IPS-18a (cell line): Measurements from ENCODE around the gene ASTN2.

ENCODE experiments used
- H3K27ac ChIP-seq: one replicate; pipeline ENCODE4 v1.5.1; 2013; ENCODE audit warnings: low read length
- H3K27me3 ChIP-seq: one replicate; pipeline ENCODE4 v1.6.1; 2013; ENCODE audit warnings: mild to moderate bottlenecking, low read length; ENCODE audit not compliant: control insufficient read depth, insufficient read depth
- H3K36me3 ChIP-seq: one replicate; pipeline ENCODE4 v1.6.1; 2013; ENCODE audit warnings: low read depth, low read length; ENCODE audit not compliant: control insufficient read depth
- H3K4me1 ChIP-seq: one replicate; pipeline ENCODE4 v1.6.1; 2013; ENCODE audit warnings: low read depth, low read length; ENCODE audit not compliant: control insufficient read depth
- H3K4me3 ChIP-seq: one replicate; pipeline ENCODE4 v1.5.1; 2013; ENCODE audit warnings: low read length
- H3K9ac ChIP-seq: one replicate; pipeline ENCODE4 v1.6.1; 2013; ENCODE audit warnings: mild to moderate bottlenecking, low read length, moderate library complexity
- H3K9me3 ChIP-seq: one replicate; pipeline ENCODE4 v1.6.1; 2013; ENCODE audit warnings: low read depth, low read length; ENCODE audit not compliant: control insufficient read depth

The ASTN2 gene

DNA sequence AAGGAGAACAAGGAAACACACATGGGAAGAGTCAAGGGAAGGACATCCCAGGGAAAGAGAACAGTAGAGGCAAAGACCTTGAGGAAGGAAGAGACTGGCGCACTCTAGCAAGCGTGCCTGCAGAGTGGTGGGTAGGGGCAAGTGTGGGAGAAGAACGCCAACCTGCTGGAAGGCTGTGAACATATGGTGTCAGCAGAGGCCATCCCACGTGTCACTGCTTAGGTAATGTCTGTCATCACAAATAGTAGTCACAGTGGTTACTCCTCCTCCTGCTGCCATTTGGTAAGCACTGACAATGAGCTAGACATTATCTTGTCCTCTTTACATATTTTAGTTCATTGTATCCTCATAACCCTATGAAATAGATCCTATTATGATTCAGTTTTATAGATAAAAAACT is 934.2 kb downstream of the ASTN2 start:
- H3K4me1 ChIP-seq, result peaks cover 19% of the 10 kb centered on the region
- H3K4me3 ChIP-seq, result no peak overlapping the region
- no peaks in the 10 kb centered on the region for H3K9me3 ChIP-seq
- H3K27me3 ChIP-seq, result no peaks in the 10 kb centered on the region
- H3K36me3 ChIP-seq, result no peaks in the 10 kb centered on the region
- no peak overlapping the region for H3K27ac ChIP-seq
- H3K9ac ChIP-seq, result no peak overlapping the region

DNA sequence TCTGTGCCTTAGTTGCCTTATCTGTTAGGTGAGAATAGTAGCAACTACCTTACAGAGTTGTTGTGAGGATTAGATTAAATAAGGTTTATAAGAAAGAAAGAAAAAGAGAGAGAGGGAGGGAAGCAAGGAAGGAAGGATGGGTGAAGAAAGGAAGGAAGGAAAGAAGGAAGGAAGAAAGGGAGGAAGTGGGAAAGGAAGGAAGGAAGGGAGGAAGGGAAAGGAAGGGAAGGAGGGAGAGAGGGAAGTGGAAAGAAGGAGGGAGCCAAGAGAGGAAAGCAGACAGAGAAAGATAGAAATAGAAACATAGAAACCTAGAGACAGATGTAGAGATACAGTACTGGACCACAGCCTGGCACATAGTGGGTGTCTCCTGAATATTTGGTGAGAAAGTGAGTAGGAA is 934.9 kb downstream of the ASTN2 start:
- no peak overlapping the region for H3K4me3 ChIP-seq

DNA sequence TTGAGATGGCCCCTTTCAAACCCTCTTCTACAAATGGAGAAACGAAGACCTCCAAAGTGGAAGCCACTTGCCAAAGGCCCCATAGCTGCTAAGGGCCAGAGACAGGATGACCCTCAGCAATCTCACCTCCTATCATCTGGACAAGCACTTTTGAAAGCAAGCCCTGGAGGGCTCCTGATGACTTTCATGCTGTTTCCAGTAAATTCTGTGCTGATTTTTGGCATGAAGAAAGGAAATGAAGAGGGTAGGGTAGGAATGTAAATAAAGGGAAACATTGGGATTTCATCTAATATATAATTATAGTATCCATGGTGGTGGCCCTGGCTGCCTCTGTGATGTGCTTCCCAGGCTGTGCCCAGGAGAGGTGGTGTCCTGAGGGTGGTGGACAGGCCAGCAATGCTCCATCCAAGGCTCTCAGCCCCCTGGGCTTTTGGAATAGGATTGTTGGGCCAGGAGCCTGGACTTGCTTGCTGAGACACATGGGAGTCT is 935.8 kb downstream of the ASTN2 start:
- Histone ChIP-seq H3K4me1 (peaks cover 19% of the 10 kb centered on the region), H3K9ac (no peak overlapping the region), H3K9me3 (no peaks in the 10 kb centered on the region), H3K4me3 (no peak overlapping the region), H3K27me3 (no peaks in the 10 kb centered on the region), H3K27ac (no peak overlapping the region), H3K36me3 (no peaks in the 10 kb centered on the region)

More for the DNA sequence above, 934.9 kb downstream of the ASTN2 start:
- H3K36me3 ChIP-seq, result no peaks in the 10 kb centered on the region
- no peak overlapping the region for H3K27ac ChIP-seq
- peaks cover 19% of the 10 kb centered on the region for H3K4me1 ChIP-seq
- H3K9me3 ChIP-seq, result no peaks in the 10 kb centered on the region
- no peak overlapping the region for H3K9ac ChIP-seq
- no peaks in the 10 kb centered on the region for H3K27me3 ChIP-seq

DNA sequence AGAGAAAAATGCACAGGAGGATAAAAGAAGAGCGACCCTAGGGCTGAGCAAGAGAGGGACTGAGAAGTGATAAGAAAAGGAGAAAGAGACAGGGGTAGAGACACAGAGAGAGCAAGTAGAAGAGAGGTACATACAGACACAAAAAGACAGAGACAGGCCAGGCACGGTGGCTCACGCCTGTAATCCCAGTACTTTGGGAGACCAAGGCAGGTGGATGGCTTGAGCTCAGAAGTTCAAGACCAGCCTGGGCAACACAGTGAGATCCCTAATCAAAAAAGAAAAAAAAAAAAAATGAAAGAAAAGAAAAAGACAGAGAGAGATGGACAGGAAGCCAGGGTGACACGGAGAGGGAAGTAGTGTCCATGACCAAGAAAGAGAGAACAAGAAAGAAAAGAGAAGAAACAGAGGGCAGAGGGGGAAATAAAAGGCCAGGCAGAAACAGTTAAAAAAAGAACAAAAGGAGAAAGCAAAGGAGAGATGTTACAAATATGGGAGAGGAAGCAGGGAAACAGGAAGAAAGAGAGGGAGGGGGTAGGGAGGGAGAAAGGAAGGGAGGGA is 937.2 kb downstream of the ASTN2 start:
- H3K9me3 ChIP-seq, result no peaks in the 10 kb centered on the region
- no peak overlapping the region for H3K9ac ChIP-seq
- H3K4me1 ChIP-seq, result peaks cover 11% of the 10 kb centered on the region
- no peaks in the 10 kb centered on the region for H3K27me3 ChIP-seq
- H3K36me3 ChIP-seq, result no peaks in the 10 kb centered on the region
- no peak overlapping the region for H3K27ac ChIP-seq
- H3K4me3 ChIP-seq, result no peak overlapping the region

DNA sequence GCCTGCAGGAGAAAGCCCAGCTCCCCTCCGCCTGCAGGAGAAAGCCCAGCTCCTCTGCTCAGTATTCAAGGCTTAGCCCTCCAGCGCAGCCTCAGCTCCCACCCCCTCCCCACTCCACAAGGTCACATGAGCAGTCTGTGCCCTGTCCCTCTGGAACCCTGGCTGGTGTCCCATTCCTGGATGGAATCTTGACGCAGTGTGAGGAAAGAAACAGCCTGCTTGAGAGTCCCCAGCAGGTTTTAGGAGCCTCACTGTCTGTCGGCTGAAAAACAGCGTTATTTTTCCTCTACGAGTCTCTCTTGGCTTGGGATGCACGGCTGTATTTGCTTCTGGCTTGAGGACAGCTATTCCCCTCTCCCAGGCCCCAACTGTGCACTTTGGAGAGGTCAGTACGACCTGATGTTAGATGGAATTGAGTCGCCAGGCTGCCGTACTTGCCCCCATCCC is 937.9 kb downstream of the ASTN2 start:
- Histone ChIP-seq H3K36me3 (no peaks in the 10 kb centered on the region), H3K27ac (no peak overlapping the region), H3K27me3 (no peaks in the 10 kb centered on the region), H3K4me1 (peaks cover 14% of the 10 kb centered on the region), H3K9ac (no peak overlapping the region), H3K4me3 (no peak overlapping the region), H3K9me3 (no peaks in the 10 kb centered on the region)

DNA sequence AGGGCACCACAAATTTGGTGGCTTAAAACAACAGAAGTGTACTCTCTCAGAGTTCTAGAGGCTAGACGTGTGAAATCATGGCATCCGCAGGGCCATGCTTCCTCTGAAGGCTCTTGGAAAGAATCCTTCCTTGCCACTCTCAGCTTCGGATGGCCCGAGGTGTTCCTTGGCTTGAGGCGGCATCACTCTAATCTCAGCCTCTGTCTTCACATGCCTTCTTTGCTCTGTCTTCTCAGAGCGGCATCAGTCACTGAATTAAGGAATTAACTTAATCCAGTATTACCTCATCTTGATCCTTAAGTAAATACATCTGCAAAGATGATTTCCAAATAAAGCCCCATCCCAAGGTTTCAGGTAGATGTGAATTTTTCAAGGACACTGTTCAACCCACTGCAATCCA is 938.9 kb downstream of the ASTN2 start:
- H3K9me3 ChIP-seq, result no peaks in the 10 kb centered on the region
- no peak overlapping the region for H3K4me3 ChIP-seq
- peaks cover 22% of the 10 kb centered on the region for H3K4me1 ChIP-seq
- no peaks in the 10 kb centered on the region for H3K36me3 ChIP-seq
- no peak overlapping the region for H3K27ac ChIP-seq
- H3K27me3 ChIP-seq, result no peaks in the 10 kb centered on the region
- no peak overlapping the region for H3K9ac ChIP-seq

DNA sequence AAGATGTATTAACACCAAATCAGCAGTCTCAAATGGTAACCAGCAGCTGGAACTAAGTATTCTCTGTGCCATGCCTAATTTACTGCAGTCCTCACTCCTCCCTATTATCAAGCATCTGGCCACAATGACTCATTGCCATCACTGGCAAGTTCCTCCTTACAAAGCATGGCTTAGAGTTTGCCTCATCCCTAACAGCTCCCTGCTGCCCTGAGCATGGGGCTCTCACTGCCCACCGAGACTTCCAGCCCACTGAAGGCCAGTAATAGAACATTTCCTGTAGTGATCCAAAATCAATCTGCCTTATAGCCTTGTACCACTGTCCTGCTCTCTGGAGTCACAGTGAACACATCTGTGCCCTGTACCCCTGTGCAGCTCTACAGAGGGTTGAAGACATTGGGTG is 939.7 kb downstream of the ASTN2 start:
- no peak overlapping the region for H3K4me3 ChIP-seq
- no peaks in the 10 kb centered on the region for H3K9me3 ChIP-seq
- H3K27me3 ChIP-seq, result no peaks in the 10 kb centered on the region
- H3K9ac ChIP-seq, result no peak overlapping the region
- H3K27ac ChIP-seq, result no peak overlapping the region
- no peaks in the 10 kb centered on the region for H3K36me3 ChIP-seq
- H3K4me1 ChIP-seq, result peaks cover 30% of the 10 kb centered on the region

DNA sequence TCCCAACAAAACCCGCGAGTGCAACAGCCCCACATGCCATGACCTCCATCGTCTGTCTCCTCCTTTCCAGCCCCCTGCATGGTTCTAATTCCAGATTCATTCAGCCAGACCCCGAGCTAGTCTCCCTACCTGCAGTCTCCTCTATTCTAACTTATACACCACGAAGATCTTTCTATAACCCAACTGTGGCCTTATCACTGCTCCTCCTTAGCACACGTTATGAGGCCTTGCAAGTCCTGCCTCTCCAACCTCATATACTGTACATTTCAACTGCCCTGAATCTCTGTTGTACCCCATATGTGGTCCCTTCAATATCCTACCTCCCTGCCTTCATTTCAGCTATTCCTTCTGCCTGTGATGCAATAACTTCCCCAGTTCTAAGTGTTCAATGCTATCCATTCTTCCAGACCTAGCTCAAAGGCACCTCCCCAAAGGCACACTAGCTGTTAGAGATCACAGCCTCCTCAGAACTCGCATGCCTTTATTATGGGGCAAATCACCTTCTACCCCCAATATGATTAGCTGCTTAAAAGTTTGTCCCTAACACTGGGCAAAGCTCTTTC is 942.8 kb downstream of the ASTN2 start:
- Histone ChIP-seq H3K4me1 (peaks cover 34% of the 10 kb centered on the region), H3K4me3 (no peak overlapping the region), H3K27ac (no peak overlapping the region), H3K36me3 (no peaks in the 10 kb centered on the region), H3K27me3 (no peaks in the 10 kb centered on the region), H3K9ac (no peak overlapping the region), H3K9me3 (no peaks in the 10 kb centered on the region)

DNA sequence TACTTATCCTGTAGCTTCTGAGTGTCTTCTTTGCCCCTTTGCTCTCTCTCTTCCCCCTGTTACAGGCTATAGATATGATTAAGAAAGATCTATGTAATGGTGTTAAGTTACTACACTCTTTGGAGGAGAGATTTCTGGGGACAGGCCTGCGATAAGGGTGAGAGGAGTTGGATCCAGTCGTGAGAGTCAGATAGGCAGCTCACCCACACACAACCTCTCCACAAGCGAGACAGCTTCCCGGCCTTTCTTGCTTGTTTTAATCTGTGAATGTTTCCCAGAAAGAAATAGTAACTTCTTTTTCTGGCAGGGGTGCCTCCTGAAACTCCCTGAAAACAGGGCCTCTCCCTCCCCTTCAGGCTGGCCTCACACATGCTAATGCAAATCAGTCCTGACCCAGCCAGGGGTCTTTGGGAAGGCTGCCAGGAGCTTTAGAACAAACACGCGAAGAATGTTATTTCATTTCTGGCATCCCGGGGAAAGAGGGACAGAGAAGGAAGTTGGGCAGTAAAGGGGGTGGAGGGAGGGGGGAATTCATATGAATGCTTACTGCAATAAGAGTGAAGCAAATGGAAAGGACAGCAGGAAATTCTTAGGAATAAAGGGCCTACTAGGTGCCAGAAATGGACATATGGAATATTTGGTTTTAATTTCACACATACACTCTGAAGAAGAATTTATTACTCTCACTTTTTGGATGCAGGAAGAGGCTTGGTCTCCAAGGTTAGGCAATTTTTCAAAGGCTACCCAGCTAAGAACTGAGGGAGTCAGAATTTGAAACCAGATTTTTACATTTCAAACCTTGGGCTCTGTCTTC is 943.6 kb downstream of the ASTN2 start:
- H3K4me3 ChIP-seq, result peak overlapping the region; percentile 36
- H3K27me3 ChIP-seq, result no peaks in the 10 kb centered on the region
- H3K9me3 ChIP-seq, result no peaks in the 10 kb centered on the region
- H3K4me1 ChIP-seq, result peaks cover 27% of the 10 kb centered on the region
- peak overlapping the region; percentile 90 for H3K27ac ChIP-seq
- H3K9ac ChIP-seq, result peak overlapping the region; percentile 43
- no peaks in the 10 kb centered on the region for H3K36me3 ChIP-seq

DNA sequence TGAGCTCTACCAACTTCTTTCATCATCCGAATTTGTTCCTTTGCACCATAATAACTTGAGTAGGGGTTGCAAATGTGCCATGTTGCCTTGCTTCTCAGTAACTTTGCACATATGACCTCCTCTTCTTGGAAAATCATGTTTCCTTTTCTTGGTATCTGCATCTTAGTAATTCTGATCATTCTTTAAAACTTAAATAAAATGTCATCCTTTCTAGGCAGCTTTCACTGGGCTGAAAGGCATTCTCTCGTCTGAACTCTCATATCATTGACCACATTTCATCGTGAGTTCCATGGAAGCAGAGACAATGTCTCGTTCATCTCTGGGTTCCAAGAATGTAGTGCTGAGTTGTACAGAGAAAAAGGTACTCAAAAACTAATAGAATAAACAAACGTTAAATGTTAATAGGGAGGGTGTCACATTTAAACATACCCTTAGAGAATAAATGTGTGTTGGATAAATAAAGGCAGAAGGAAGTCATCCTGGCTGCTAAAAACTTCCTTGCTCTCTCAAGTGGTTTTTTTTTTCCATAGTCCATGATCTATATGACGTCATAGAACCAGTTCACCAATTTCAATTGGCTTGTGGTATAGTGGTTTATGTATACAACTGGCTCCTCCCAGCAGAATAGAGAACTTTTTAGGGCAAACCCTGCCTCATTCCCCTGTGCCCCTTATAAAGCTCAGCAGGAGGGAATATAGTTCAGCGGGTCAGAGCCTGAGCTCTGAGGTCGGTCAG is 945.9 kb downstream of the ASTN2 start:
- Histone ChIP-seq H3K4me1 (peaks cover 25% of the 10 kb centered on the region), H3K27me3 (no peaks in the 10 kb centered on the region), H3K27ac (no peak overlapping the region), H3K9ac (no peak overlapping the region), H3K36me3 (no peaks in the 10 kb centered on the region), H3K4me3 (no peak overlapping the region), H3K9me3 (no peaks in the 10 kb centered on the region)

DNA sequence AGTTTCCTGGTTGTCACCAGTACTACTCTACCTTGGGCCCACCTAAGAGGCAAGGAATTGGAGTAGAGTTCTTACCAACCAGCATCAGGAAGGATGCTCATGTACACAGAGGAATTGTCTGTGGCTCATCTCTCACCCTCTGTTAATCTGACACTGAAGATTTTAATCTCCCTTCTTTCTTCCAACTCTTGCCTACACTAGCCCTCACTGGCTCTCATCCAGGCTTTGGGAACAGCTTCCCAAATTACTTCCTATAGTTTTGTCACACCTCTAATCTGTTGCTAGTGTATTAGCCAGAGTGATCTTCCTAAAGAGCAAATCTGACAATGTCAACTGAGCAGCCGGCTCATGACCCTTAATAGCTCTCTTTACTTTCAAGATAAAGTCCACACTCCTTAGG is 946.5 kb downstream of the ASTN2 start:
- Histone ChIP-seq H3K4me3 (no peak overlapping the region), H3K9me3 (no peaks in the 10 kb centered on the region), H3K27ac (no peak overlapping the region), H3K4me1 (peaks cover 25% of the 10 kb centered on the region), H3K36me3 (no peaks in the 10 kb centered on the region), H3K27me3 (no peaks in the 10 kb centered on the region), H3K9ac (no peak overlapping the region)
